Measurements from ENCODE around the gene SELP. TPM values are rescaled to one million over a fixed set of nuclear protein-coding genes. Genes with fewer than 3 reads are reported as not detected.

Gene SELP
- 1.7 TPM in 1 of 2 replicates, not detected in the other for total RNA-seq (ENCODE audit: low replicate concordance)

GRCh38 chr1:169630006-169630405 is at the start of gene SELP:
Gene SELP (minus strand): TSS chr1:169630124. CDS start chr1:169630074, 50 bp downstream.

GRCh38 chr1:169586395-169587255 is 43.3 kb downstream of the SELP start, which contains the start of gene F5:
Gene F5 (minus strand): TSS chr1:169586481. CDS start chr1:169586386, 95 bp downstream.

Other genes with a start within 250 kb of the SELP start
- 0.38 TPM in 1 of 2 replicates, not detected in the other for gene CCDC181, start 202.7 kb downstream of the SELP start, total RNA-seq (ENCODE audit: low replicate concordance)
- gene SLC19A2, start 144.2 kb downstream of the SELP start, total RNA-seq (ENCODE audit: low replicate concordance) = 6.8 and 11.0 TPM in 2 replicates
- gene F5, start 43.6 kb downstream of the SELP start, total RNA-seq (ENCODE audit: low replicate concordance) = under 0.01 TPM in 1 of 2 replicates, not detected in the other
- gene SELL, start 81.5 kb upstream of the SELP start, total RNA-seq (ENCODE audit: low replicate concordance) = 2.3 TPM in 1 of 2 replicates, not detected in the other
- 0.45 TPM in 1 of 2 replicates, not detected in the other for gene SELE, start 104.0 kb upstream of the SELP start, total RNA-seq (ENCODE audit: low replicate concordance)
- gene METTL18, start 164.8 kb upstream of the SELP start, total RNA-seq (ENCODE audit: low replicate concordance) = 2.1 and 6.9 TPM in 2 replicates

Measured in smooth muscle cell of the coronary artery (primary cell).